Osteocyte (in vitro differentiated cells): Measurements from ENCODE around the gene LSMEM2. TPM values are rescaled to one million over a fixed set of nuclear protein-coding genes. Genes with fewer than 3 reads are reported as not detected.
"Not testable (repeated sequence)": the region's sequence is repeated elsewhere in the genome, so short reads cannot be mapped to it uniquely, and the experiment has no call there.

ENCODE experiments used
- DNase-seq: peaks from one replicate; pipeline ENCODE4 v3.0.0; 2021; ENCODE audit warnings: mixed read lengths; ENCODE audit not compliant: unreplicated experiment; ENCODE audit errors: extremely low spot score
- H3K27ac Mint-ChIP-seq: one replicate; pipeline ENCODE4 v1.8.0; 2021; ENCODE audit warnings: mild to moderate bottlenecking, mixed read lengths; ENCODE audit not compliant: unreplicated experiment
- H3K27me3 Mint-ChIP-seq: one replicate; pipeline ENCODE4 v1.8.0; 2021; ENCODE audit warnings: mixed read lengths; ENCODE audit not compliant: unreplicated experiment
- H3K36me3 Mint-ChIP-seq: one replicate; pipeline ENCODE4 v1.8.0; 2021; ENCODE audit warnings: mixed read lengths; ENCODE audit not compliant: unreplicated experiment
- H3K4me1 Mint-ChIP-seq: one replicate; pipeline ENCODE4 v1.8.0; 2021; ENCODE audit warnings: mixed read lengths; ENCODE audit not compliant: unreplicated experiment
- H3K4me3 Mint-ChIP-seq: one replicate; pipeline ENCODE4 v1.8.0; 2021; ENCODE audit warnings: mild to moderate bottlenecking, moderate library complexity, mixed read lengths; ENCODE audit not compliant: unreplicated experiment
- H3K9me3 Mint-ChIP-seq: one replicate; pipeline ENCODE4 v1.8.0; 2021; ENCODE audit warnings: mixed read lengths; ENCODE audit not compliant: unreplicated experiment
- CTCF ChIP-seq: fragments of 200-600 bp; sonication (generic); IDR thresholded peaks from 2 replicates; pipeline ENCODE4 v1.5.0; 2021; ENCODE audit warnings: antibody characterized with exemption, mild to moderate bottlenecking, moderate library complexity
- total RNA-seq: library from RNA; stranded (reverse); gene quantifications from 2 replicates; pipeline ENCODE4 v1.2.1, GENCODE V29; 2021

The LSMEM2 gene
- total RNA-seq, 1 donor from 2014 or later: not detected

GRCh38 chr3:50269460-50269859, 9.4 kb upstream of the LSMEM2 start:
- peaks cover 4% of the 10 kb centered on the region for H3K27me3 Mint-ChIP-seq
- no peaks in the 10 kb centered on the region for H3K36me3 Mint-ChIP-seq
- H3K9me3 Mint-ChIP-seq: no peaks in the 10 kb centered on the region
- H3K4me3 Mint-ChIP-seq: no peak overlapping the region
- peaks cover 60% of the 10 kb centered on the region for H3K4me1 Mint-ChIP-seq
- DNase-seq: no peak
- TF ChIP-seq CTCF: no peak
- H3K27ac Mint-ChIP-seq: peak overlapping the region; percentile 14

- no peak for DNase-seq
- peaks cover 9% of the 10 kb centered on the region for H3K27me3 Mint-ChIP-seq
- H3K4me3 Mint-ChIP-seq: no peak overlapping the region
- H3K4me1 Mint-ChIP-seq: peaks cover 58% of the 10 kb centered on the region
- no peaks in the 10 kb centered on the region for H3K36me3 Mint-ChIP-seq
- no peaks in the 10 kb centered on the region for H3K9me3 Mint-ChIP-seq
- no peak for TF ChIP-seq CTCF
- H3K27ac Mint-ChIP-seq: peak overlapping the region; percentile 69
Observed at GRCh38 chr3:50269977-50270413, 8.9 kb upstream of the LSMEM2 start.

- Mint-ChIP-seq H3K27ac (peak overlapping the region; percentile 69), H3K36me3 (no peaks in the 10 kb centered on the region), H3K4me3 (no peak overlapping the region), H3K27me3 (peaks cover 12% of the 10 kb centered on the region), H3K4me1 (peaks cover 59% of the 10 kb centered on the region), H3K9me3 (no peaks in the 10 kb centered on the region)
- no peak for DNase-seq
- no peak for TF ChIP-seq CTCF
Observed at GRCh38 chr3:50270422-50271224, 8.3 kb upstream of the LSMEM2 start.

GRCh38 chr3:50271314-50271936, 7.5 kb upstream of the LSMEM2 start:
- Mint-ChIP-seq H3K4me1 (peaks cover 54% of the 10 kb centered on the region), H3K4me3 (no peak overlapping the region), H3K36me3 (no peaks in the 10 kb centered on the region), H3K27ac (no peak overlapping the region), H3K27me3 (peaks cover 16% of the 10 kb centered on the region), H3K9me3 (no peaks in the 10 kb centered on the region)
- no peak for TF ChIP-seq CTCF
- no peak for DNase-seq

GRCh38 chr3:50272538-50272910, 6.4 kb upstream of the LSMEM2 start:
- H3K9me3 Mint-ChIP-seq, H3K27ac Mint-ChIP-seq, DNase-seq, H3K4me3 Mint-ChIP-seq, H3K36me3 Mint-ChIP-seq: not testable (repeated sequence)
- peaks cover 43% of the 10 kb centered on the region for H3K4me1 Mint-ChIP-seq
- peaks cover 16% of the 10 kb centered on the region for H3K27me3 Mint-ChIP-seq
